ENCODE measurements around the gene PBXIP1.
A peak's percentile ranks its signal among the peaks of the same experiment; 100 is the strongest.

Gene PBXIP1

GRCh38 chr1:154961207-154962155 is 5.6 kb upstream of the PBXIP1 start, which contains the start of gene PYGO2:
TSS of gene PYGO2 (minus strand) at chr1:154961782. CDS start at chr1:154961576, 206 bp downstream.
- H3K4me3 ChIP-seq (ENCODE audit: low read length) = peak within 1 kb of the TSS; percentile 62
- peak; percentile 72 for DNase-seq (ENCODE audit: low read depth, low spot score)

- H3K4me3 ChIP-seq (ENCODE audit: low read length) = peak overlapping the region; percentile 62
- DNase-seq (ENCODE audit: low read depth, low spot score) = no peak
Measured at GRCh38 chr1:154960446-154961136, 4.7 kb upstream of the PBXIP1 start.

GRCh38 chr1:154959426-154959780 is 3.5 kb upstream of the PBXIP1 start:
- H3K4me3 ChIP-seq (ENCODE audit: low read length) = no peak overlapping the region
- no peak for DNase-seq (ENCODE audit: low read depth, low spot score)

- H3K4me3 ChIP-seq (ENCODE audit: low read length) = no peak overlapping the region
- DNase-seq (ENCODE audit: low read depth, low spot score) = no peak
Measured at GRCh38 chr1:154958681-154959425, 3.0 kb upstream of the PBXIP1 start.

GRCh38 chr1:154958036-154958435 is 2.1 kb upstream of the PBXIP1 start:
- no peak overlapping the region for H3K4me3 ChIP-seq (ENCODE audit: low read length)
- DNase-seq (ENCODE audit: low read depth, low spot score) = no peak

- H3K4me3 ChIP-seq (ENCODE audit: low read length) = no peak overlapping the region
Measured at GRCh38 chr1:154957091-154957657, 1.3 kb upstream of the PBXIP1 start.

GRCh38 chr1:154956544-154956941 is 644 bp upstream of the PBXIP1 start:
- DNase-seq (ENCODE audit: low read depth, low spot score) = no peak

More at GRCh38 chr1:154957091-154957657, 1.3 kb upstream of the PBXIP1 start:
- no peak for DNase-seq (ENCODE audit: low read depth, low spot score)

GRCh38 chr1:154955039-154955717 is 721 bp downstream of the PBXIP1 start:
- peak; percentile 97 for DNase-seq (ENCODE audit: low read depth, low spot score)
- peak overlapping the region; percentile 64 for H3K4me3 ChIP-seq (ENCODE audit: low read length)

More at GRCh38 chr1:154956544-154956941, 644 bp upstream of the PBXIP1 start:
- peak overlapping the region; percentile 64 for H3K4me3 ChIP-seq (ENCODE audit: low read length)

- H3K4me3 ChIP-seq (ENCODE audit: low read length) = peak overlapping the region; percentile 64
- DNase-seq (ENCODE audit: low read depth, low spot score) = no peak
Measured at GRCh38 chr1:154954541-154954940, 1.4 kb downstream of the PBXIP1 start.

- no peak overlapping the region for H3K4me3 ChIP-seq (ENCODE audit: low read length)
- no peak for DNase-seq (ENCODE audit: low read depth, low spot score)
Measured at GRCh38 chr1:154953611-154954038, 2.3 kb downstream of the PBXIP1 start.

GRCh38 chr1:154952664-154953063 is 3.2 kb downstream of the PBXIP1 start:
- H3K4me3 ChIP-seq (ENCODE audit: low read length) = no peak overlapping the region
- no peak for DNase-seq (ENCODE audit: low read depth, low spot score)

- H3K4me3 ChIP-seq (ENCODE audit: low read length) = no peak overlapping the region
- no peak for DNase-seq (ENCODE audit: low read depth, low spot score)
Measured at GRCh38 chr1:154951901-154952657, 3.8 kb downstream of the PBXIP1 start.

- DNase-seq (ENCODE audit: low read depth, low spot score) = no peak
- no peak overlapping the region for H3K4me3 ChIP-seq (ENCODE audit: low read length)
Measured at GRCh38 chr1:154948079-154948478, 7.8 kb downstream of the PBXIP1 start.

GRCh38 chr1:154945962-154946850 is 9.7 kb downstream of the PBXIP1 start:
- no peak overlapping the region for H3K4me3 ChIP-seq (ENCODE audit: low read length)
- DNase-seq (ENCODE audit: low read depth, low spot score) = no peak

GRCh38 chr1:154945160-154945961 is 10.5 kb downstream of the PBXIP1 start:
- DNase-seq (ENCODE audit: low read depth, low spot score) = no peak
- no peak overlapping the region for H3K4me3 ChIP-seq (ENCODE audit: low read length)

Data from Jurkat, Clone E6-1 (cell line).